Measurements from ENCODE around the gene SUZ12. TPM values are rescaled to one million over a fixed set of nuclear protein-coding genes. Genes with fewer than 3 reads are reported as not detected.
A peak's percentile ranks its signal among the peaks of the same experiment; 100 is the strongest.

The SUZ12 gene
- total and polyA plus RNA-seq, 9 of the 15 experiments (the other 6 are each of a cell fraction or from before 2014, with no cell fraction given): 19.5 to 64.3 (median 47.2) TPM

DNA sequence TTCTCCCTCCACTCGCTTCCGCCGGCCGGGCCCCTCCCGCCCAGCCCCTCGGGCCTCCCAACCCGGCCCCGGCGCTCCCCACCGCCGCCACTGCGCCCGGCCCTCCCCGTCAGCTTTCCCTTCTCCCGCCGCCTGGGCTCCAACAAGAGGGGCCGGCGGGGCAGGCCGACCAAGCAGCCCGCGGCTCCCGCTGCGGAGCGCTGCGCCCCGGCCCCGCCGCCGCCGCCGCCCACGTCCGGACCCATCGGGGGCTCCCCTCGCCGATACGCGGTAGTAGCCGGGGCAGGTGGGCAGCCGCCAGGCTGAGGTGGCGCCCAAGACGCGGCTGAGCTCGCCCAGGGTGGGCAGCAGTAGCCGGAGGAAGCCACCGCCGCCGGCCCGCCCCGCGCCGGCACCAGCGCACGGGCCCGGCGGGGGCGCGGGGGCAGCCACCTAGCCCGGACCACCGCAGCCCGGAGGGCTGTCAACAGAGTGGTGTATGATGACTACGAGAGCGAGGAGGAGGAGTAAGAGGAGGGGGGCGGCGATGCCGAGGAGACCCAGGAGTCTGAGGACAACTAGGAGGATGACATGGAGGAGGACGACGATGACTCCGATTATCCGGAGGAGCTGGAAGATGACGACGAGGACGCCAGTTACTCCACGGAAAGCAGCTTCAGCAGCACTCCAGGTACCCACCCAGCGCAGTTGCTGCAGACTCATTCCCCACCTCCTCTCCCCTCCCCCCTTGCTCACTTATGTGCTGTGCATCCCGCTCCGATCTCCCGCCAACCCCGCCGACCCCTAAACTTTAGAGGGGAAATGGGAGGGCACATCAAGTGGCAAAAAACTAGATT is 70.9 kb downstream of the SUZ12 start (continued):
- TF ChIP-seq, protein P1, sequence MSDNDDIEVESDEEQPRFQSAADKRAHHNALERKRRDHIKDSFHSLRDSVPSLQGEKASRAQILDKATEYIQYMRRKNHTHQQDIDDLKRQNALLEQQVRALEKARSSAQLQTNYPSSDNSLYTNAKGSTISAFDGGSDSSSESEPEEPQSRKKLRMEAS (CRISPR knock-in tag; IDR thresholded peaks at IDR 0.05): no peak
- TF ChIP-seq RUNX1 (IDR thresholded peaks at IDR 0.05; ENCODE audit: low read depth) (no peak), PHF8 (IDR thresholded peaks at IDR 0.05; ENCODE audit: borderline replicate concordance, low read length) (peak; percentile 35; the same call in 1 of the 2 replicates), POLR3G (IDR thresholded peaks at IDR 0.05; ENCODE audit: extremely low read depth, insufficient read length, insufficient replicate concordance) (no peak), SMARCA4 (IDR thresholded peaks at IDR 0.05) (peak; percentile 33), BCOR (IDR thresholded peaks at IDR 0.05) (0 out of 2 replicates have a peak, but pooled peaks have one; percentile 14), KLF6 (CRISPR knock-in tag; IDR thresholded peaks at IDR 0.05; ENCODE audit: borderline replicate concordance) (no peak), SMARCC2 (IDR thresholded peaks at IDR 0.05; ENCODE audit: low read depth) (0 out of 2 replicates have a peak, but pooled peaks have one; percentile 23), ZNF707 (CRISPR knock-in tag; conservative IDR thresholded peaks at IDR 0.05) (no peak), NFE2L1 (tag; IDR thresholded peaks at IDR 0.05; ENCODE audit: borderline replicate concordance, low read depth) (no peak), DDX20 (tag; IDR thresholded peaks at IDR 0.05; ENCODE audit: low read depth) (no peak), ZKSCAN3 (CRISPR knock-in tag; IDR thresholded peaks at IDR 0.05) (no peak), KDM5B (IDR thresholded peaks at IDR 0.05; ENCODE audit: insufficient replicate concordance, low read depth, low read length) (peak; percentile 26), GATAD2B (IDR thresholded peaks at IDR 0.05; ENCODE audit: borderline replicate concordance) (peak; percentile 73), C11orf30 (IDR thresholded peaks at IDR 0.05; ENCODE audit: low read depth) (no peak), CAMTA2 (CRISPR knock-in tag; conservative IDR thresholded peaks at IDR 0.05) (no peak), RBM14 (IDR thresholded peaks at IDR 0.05; ENCODE audit: borderline replicate concordance, insufficient read depth, low read depth, low read length) (no peak), ESRRB (CRISPR knock-in tag; IDR thresholded peaks at IDR 0.05; ENCODE audit: borderline replicate concordance) (no peak), SIN3A (IDR thresholded peaks at IDR 0.05; ENCODE audit: borderline replicate concordance in 2 of 2, control insufficient read depth in 1 of 2, low read depth in 2 of 2, low read length in 2 of 2) (no peak), NRF1 (conservative IDR thresholded peaks at IDR 0.05 in 1 of 2, IDR thresholded peaks at IDR 0.05 in 1 of 2) (0 out of 4 replicates have a peak, but pooled peaks of 1 of the 2 experiments have one; percentile 10), HSF4 (CRISPR knock-in tag; IDR thresholded peaks at IDR 0.05; ENCODE audit: borderline replicate concordance) (no peak), ETV1 (tag; conservative IDR thresholded peaks at IDR 0.05; ENCODE audit: low read depth) (no peak), SRSF1 (IDR thresholded peaks at IDR 0.05; ENCODE audit: low read depth, low read length) (no peak)
- TF ChIP-seq, protein P2, sequence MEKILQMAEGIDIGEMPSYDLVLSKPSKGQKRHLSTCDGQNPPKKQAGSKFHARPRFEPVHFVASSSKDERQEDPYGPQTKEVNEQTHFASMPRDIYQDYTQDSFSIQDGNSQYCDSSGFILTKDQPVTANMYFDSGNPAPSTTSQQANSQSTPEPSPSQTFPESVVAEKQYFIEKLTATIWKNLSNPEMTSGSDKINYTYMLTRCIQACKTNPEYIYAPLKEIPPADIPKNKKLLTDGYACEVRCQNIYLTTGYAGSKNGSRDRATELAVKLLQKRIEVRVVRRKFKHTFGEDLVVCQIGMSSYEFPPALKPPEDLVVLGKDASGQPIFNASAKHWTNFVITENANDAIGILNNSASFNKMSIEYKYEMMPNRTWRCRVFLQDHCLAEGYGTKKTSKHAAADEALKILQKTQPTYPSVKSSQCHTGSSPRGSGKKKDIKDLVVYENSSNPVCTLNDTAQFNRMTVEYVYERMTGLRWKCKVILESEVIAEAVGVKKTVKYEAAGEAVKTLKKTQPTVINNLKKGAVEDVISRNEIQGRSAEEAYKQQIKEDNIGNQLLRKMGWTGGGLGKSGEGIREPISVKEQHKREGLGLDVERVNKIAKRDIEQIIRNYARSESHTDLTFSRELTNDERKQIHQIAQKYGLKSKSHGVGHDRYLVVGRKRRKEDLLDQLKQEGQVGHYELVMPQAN (IDR thresholded peaks at IDR 0.05; ENCODE audit: borderline replicate concordance): 0 out of 2 replicates have a peak, but pooled peaks have one; percentile 17
- TF ChIP-seq, protein P3, sequence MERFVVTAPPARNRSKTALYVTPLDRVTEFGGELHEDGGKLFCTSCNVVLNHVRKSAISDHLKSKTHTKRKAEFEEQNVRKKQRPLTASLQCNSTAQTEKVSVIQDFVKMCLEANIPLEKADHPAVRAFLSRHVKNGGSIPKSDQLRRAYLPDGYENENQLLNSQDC (CRISPR knock-in tag; IDR thresholded peaks at IDR 0.05): no peak

Measured in K562 (cell line).